GM23338 (cell line): Measurements from ENCODE around the gene CDH23. TPM values are rescaled to one million over a fixed set of nuclear protein-coding genes. Genes with fewer than 3 reads are reported as not detected.

ENCODE experiments used
- ATAC-seq: fragments of 200-7000 bp; cut with Tn5 transposase; 3 replicates; pipeline ENCODE4 v1.9.1; 2020
- DNase-seq: peaks from one replicate; pipeline ENCODE4 v3.0.0-alpha.2; 2015; ENCODE audit warnings: low spot score
- H2AFZ ChIP-seq: fragments of 200-600 bp; sonication (generic); 2 replicates; pipeline ENCODE4 v1.8.0; 2016; ENCODE audit warnings: antibody characterized with exemption, mild to moderate bottlenecking, moderate library complexity
- H3F3A ChIP-seq: fragments of 200-600 bp; sonication (generic); replicated peaks from 2 replicates; pipeline ENCODE4 v1.8.0; 2017; ENCODE audit warnings: antibody characterized with exemption, mixed run types, low read depth
- H3K27ac ChIP-seq: fragments of 200-600 bp; sonication (generic); 2 replicates; pipeline ENCODE4 v1.6.1; 2016; ENCODE audit warnings: low read depth
- H3K27me3 ChIP-seq: fragments of 200-600 bp; sonication (generic); 2 replicates; pipeline ENCODE4 v1.8.0; 2016; ENCODE audit warnings: mild to moderate bottlenecking, mixed run types, moderate library complexity; ENCODE audit not compliant: insufficient read depth
- H3K36me3 ChIP-seq: fragments of 200-600 bp; sonication (generic); 2 replicates; pipeline ENCODE4 v1.8.0; 2016; ENCODE audit warnings: mild to moderate bottlenecking; ENCODE audit not compliant: insufficient read depth
- H3K4me1 ChIP-seq: fragments of 200-600 bp; sonication (generic); 2 replicates; pipeline ENCODE4 v1.8.0; 2016; ENCODE audit warnings: mild to moderate bottlenecking, moderate library complexity; ENCODE audit not compliant: insufficient read depth
- H3K4me2 ChIP-seq: fragments of 200-600 bp; sonication (generic); 2 replicates; pipeline ENCODE4 v1.7.1; 2017; ENCODE audit warnings: mixed run types
- H3K4me3 ChIP-seq: fragments of 200-600 bp; sonication (generic); 2 replicates; pipeline ENCODE4 v1.6.1; 2016; ENCODE audit warnings: mixed run types
- H3K79me2 ChIP-seq: fragments of 200-600 bp; sonication (generic); replicated peaks from 2 replicates; pipeline ENCODE4 v1.8.0; 2017; ENCODE audit warnings: mild to moderate bottlenecking; ENCODE audit not compliant: insufficient read depth
- H3K9me2 ChIP-seq: fragments of 200-600 bp; sonication (generic); 2 replicates; pipeline ENCODE4 v1.8.0; 2017; ENCODE audit not compliant: insufficient read depth
- H4K20me1 ChIP-seq: fragments of 200-600 bp; sonication (generic); replicated peaks from 2 replicates; pipeline ENCODE4 v1.8.0; 2017; ENCODE audit warnings: mild to moderate bottlenecking; ENCODE audit not compliant: insufficient read depth
- H3K27ac Mint-ChIP-seq: 2 replicates; pipeline ENCODE4 v1.8.0; 2020; ENCODE audit warnings: inconsistent platforms, mild to moderate bottlenecking, moderate library complexity, mixed read lengths
- H3K27me3 Mint-ChIP-seq: 3 replicates; pipeline ENCODE4 v1.8.0; 2022; ENCODE audit warnings: low read depth, mild to moderate bottlenecking, moderate library complexity, mixed read lengths, inconsistent platforms; ENCODE audit not compliant: insufficient read depth, poor library complexity
- H3K36me3 Mint-ChIP-seq: 3 replicates; pipeline ENCODE4 v1.8.0; 2021; ENCODE audit warnings: low read depth, mild to moderate bottlenecking, inconsistent platforms, moderate library complexity, mixed read lengths
- H3K4me1 Mint-ChIP-seq: 3 replicates; pipeline ENCODE4 v1.8.0; 2020; ENCODE audit warnings: mild to moderate bottlenecking, inconsistent platforms, mixed read lengths
- H3K4me3 Mint-ChIP-seq: 3 replicates; pipeline ENCODE4 v1.8.0; 2021; ENCODE audit warnings: moderate library complexity, mild to moderate bottlenecking, inconsistent platforms, mixed read lengths
- H3K9me3 Mint-ChIP-seq: 3 replicates; pipeline ENCODE4 v1.8.0; 2020; ENCODE audit warnings: moderate library complexity, mild to moderate bottlenecking, inconsistent platforms, mixed read lengths
- CREB1 ChIP-seq: fragments of 250-450 bp; sonication (Bioruptor Pico); IDR thresholded peaks from 2 replicates; pipeline ENCODE4 v1.5.0; 2020; ENCODE audit warnings: low read depth, mild to moderate bottlenecking, moderate library complexity
- EZH2 ChIP-seq: fragments of 200-600 bp; sonication (generic); IDR thresholded peaks from one replicate; pipeline ENCODE4 v1.8.0; 2017; ENCODE audit warnings: antibody characterized with exemption, mild to moderate bottlenecking, low read depth; ENCODE audit not compliant: unreplicated experiment
- EZH2phosphoT487 ChIP-seq: fragments of 200-600 bp; sonication (generic); IDR thresholded peaks from one replicate; pipeline ENCODE4 v1.8.1; 2018; ENCODE audit warnings: antibody characterized with exemption; ENCODE audit not compliant: unreplicated experiment
- JUNB ChIP-seq: IDR thresholded peaks from one replicate; pipeline ENCODE4 v1.6.1; 2016; ENCODE audit warnings: antibody characterized with exemption; ENCODE audit not compliant: unreplicated experiment
- NANOG ChIP-seq: IDR thresholded peaks from 2 replicates; pipeline ENCODE4 v1.6.1; 2016; ENCODE audit warnings: antibody characterized with exemption, borderline replicate concordance
- POLR2AphosphoS5 ChIP-seq: IDR thresholded peaks from 2 replicates; pipeline ENCODE4 v1.6.1; 2016; ENCODE audit warnings: antibody characterized with exemption, low read depth
- STAT1 ChIP-seq: IDR thresholded peaks from one replicate; pipeline ENCODE4 v1.6.1; 2016; ENCODE audit warnings: antibody characterized with exemption; ENCODE audit not compliant: unreplicated experiment
- ZNF114 ChIP-seq: fragments of 250-450 bp; sonication (Bioruptor Pico); IDR thresholded peaks from 2 replicates; pipeline ENCODE4 v1.5.0; 2020; ENCODE audit warnings: mild to moderate bottlenecking, moderate library complexity
- ZNF331 ChIP-seq: fragments of 250-450 bp; sonication (Bioruptor Pico); IDR thresholded peaks from 2 replicates; pipeline ENCODE4 v1.5.0; 2020; ENCODE audit warnings: low read depth, mild to moderate bottlenecking, moderate library complexity
- polyA plus RNA-seq: library from polyadenylated mRNA; unstranded; fragments of >200 nt; fragmentation: Nextera tagmentation; extraction: Ambion mirVana; gene quantifications from 2 replicates; pipeline ENCODE4 v1.2.1, GENCODE V29; 2016
- total RNA-seq: library from RNA; depleted of rRNA; stranded (reverse); fragments of >200 nt; shearing (Covaris generic); gene quantifications from 2 replicates; pipeline ENCODE4 v1.2.3, GENCODE V29; 2014
- TF ChIP-seq, protein P1 (sequence below): fragments of 250-450 bp; sonication (Bioruptor Pico); IDR thresholded peaks from 2 replicates; pipeline ENCODE4 v1.5.0; 2020; ENCODE audit warnings: mild to moderate bottlenecking, moderate library complexity
- TF ChIP-seq, protein P2 (sequence below): IDR thresholded peaks from 2 replicates; pipeline ENCODE4 v1.6.1; 2016; ENCODE audit warnings: antibody characterized with exemption
- TF ChIP-seq, protein P3 (sequence below), 2 experiments: fragments of 200-600 bp in 1 of 2; sonication (generic) in 1 of 2; conservative IDR thresholded peaks; 2 replicates each; pipeline versions ENCODE4 v1.5.1 to v1.6.1; 2016 to 2017; ENCODE audit warnings: antibody characterized with exemption in 2 of 2, low read depth in 2 of 2, mild to moderate bottlenecking in 2 of 2, moderate library complexity in 1 of 2
- TF ChIP-seq, protein P4 (sequence below): IDR thresholded peaks from one replicate; pipeline ENCODE4 v1.6.1; 2018; ENCODE audit warnings: antibody characterized with exemption; ENCODE audit not compliant: unreplicated experiment

CDH23 gene
- total and polyA plus RNA-seq, 2 experiments from 2014 or later, result 0.95 to 4.3 TPM

DNA sequence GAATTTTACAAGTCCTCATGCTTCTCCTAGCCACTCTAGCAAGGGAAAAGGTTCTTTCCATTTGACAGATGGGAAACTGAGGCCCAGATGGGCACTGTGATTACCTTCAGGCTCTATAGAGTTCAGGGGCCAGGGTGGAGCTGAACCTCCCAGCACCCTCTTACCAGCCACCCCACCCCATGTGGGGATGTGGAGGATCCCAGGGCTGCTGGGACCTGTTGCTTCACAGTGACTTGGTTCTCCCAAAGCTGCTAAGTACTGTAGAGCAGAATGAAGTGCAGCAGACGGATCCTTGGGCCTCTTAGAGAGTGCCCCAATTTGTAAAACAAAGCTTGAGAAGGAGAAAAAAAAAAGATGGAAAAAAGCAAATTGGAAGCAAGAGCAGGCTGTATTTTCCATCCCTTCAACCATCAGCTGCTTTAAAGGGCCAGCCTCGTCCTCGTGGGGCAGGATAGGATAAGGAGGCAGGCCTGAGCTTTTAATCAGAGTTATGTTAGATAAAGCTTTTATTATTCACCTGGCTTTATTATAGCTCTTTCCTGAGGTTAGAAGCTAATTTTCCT lies 147.0 kb downstream of the CDH23 start (continued):
- TF ChIP-seq, protein P1, sequence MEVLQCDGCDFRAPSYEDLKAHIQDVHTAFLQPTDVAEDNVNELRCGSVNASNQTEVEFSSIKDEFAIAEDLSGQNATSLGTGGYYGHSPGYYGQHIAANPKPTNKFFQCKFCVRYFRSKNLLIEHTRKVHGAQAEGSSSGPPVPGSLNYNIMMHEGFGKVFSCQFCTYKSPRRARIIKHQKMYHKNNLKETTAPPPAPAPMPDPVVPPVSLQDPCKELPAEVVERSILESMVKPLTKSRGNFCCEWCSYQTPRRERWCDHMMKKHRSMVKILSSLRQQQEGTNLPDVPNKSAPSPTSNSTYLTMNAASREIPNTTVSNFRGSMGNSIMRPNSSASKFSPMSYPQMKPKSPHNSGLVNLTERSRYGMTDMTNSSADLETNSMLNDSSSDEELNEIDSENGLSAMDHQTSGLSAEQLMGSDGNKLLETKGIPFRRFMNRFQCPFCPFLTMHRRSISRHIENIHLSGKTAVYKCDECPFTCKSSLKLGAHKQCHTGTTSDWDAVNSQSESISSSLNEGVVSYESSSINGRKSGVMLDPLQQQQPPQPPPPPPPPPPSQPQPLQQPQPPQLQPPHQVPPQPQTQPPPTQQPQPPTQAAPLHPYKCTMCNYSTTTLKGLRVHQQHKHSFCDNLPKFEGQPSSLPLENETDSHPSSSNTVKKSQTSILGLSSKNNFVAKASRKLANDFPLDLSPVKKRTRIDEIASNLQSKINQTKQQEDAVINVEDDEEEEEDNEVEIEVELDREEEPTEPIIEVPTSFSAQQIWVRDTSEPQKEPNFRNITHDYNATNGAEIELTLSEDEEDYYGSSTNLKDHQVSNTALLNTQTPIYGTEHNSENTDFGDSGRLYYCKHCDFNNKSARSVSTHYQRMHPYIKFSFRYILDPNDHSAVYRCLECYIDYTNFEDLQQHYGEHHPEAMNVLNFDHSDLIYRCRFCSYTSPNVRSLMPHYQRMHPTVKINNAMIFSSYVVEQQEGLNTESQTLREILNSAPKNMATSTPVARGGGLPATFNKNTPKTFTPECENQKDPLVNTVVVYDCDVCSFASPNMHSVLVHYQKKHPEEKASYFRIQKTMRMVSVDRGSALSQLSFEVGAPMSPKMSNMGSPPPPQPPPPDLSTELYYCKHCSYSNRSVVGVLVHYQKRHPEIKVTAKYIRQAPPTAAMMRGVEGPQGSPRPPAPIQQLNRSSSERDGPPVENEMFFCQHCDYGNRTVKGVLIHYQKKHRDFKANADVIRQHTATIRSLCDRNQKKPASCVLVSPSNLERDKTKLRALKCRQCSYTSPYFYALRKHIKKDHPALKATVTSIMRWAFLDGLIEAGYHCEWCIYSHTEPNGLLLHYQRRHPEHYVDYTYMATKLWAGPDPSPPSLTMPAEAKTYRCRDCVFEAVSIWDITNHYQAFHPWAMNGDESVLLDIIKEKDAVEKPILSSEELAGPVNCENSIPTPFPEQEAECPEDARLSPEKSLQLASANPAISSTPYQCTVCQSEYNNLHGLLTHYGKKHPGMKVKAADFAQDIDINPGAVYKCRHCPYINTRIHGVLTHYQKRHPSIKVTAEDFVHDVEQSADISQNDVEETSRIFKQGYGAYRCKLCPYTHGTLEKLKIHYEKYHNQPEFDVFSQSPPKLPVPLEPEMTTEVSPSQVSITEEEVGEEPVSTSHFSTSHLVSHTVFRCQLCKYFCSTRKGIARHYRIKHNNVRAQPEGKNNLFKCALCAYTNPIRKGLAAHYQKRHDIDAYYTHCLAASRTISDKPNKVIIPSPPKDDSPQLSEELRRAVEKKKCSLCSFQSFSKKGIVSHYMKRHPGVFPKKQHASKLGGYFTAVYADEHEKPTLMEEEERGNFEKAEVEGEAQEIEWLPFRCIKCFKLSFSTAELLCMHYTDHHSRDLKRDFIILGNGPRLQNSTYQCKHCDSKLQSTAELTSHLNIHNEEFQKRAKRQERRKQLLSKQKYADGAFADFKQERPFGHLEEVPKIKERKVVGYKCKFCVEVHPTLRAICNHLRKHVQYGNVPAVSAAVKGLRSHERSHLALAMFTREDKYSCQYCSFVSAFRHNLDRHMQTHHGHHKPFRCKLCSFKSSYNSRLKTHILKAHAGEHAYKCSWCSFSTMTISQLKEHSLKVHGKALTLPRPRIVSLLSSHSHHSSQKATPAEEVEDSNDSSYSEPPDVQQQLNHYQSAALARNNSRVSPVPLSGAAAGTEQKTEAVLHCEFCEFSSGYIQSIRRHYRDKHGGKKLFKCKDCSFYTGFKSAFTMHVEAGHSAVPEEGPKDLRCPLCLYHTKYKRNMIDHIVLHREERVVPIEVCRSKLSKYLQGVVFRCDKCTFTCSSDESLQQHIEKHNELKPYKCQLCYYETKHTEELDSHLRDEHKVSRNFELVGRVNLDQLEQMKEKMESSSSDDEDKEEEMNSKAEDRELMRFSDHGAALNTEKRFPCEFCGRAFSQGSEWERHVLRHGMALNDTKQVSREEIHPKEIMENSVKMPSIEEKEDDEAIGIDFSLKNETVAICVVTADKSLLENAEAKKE (CRISPR knock-in tag), result no peak
- no peak for TF ChIP-seq CREB1 (CRISPR knock-in tag)

DNA sequence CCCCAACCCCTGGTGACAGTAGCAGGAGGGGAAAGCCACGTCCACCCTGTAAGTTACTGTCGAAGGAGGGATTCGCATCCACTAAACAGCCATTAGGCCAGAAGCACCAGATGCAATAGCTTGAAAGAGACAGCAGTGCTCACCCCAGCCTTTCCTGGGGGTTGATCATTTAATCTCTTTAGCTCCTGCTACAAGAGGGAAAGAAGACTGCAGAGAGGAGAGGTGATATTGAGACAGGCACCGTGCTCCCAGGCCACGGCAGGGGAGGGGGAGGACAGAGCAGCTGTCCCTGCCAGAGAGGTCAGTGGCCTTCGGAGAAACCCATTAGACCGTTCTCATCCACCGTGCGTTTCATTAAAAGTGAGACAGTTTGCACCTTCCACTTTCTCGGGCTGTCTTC lies 148.3 kb downstream of the CDH23 start:
- H3K79me2 ChIP-seq, result no peaks in the 10 kb centered on the region
- H3K36me3 Mint-ChIP-seq, result no peaks in the 10 kb centered on the region
- H3K27ac ChIP-seq, result no peak overlapping the region
- H3K27ac Mint-ChIP-seq, result no peak overlapping the region
- no peaks in the 10 kb centered on the region for H3K9me3 Mint-ChIP-seq
- no peak overlapping the region for H3K4me2 ChIP-seq
- H3K27me3 Mint-ChIP-seq, result peaks cover 9% of the 10 kb centered on the region
- no peak overlapping the region for H2AFZ ChIP-seq
- no peak overlapping the region for H3K4me3 Mint-ChIP-seq
- H3K4me3 ChIP-seq, result no peak overlapping the region
- H3K27me3 ChIP-seq, result no peaks in the 10 kb centered on the region
- no peak for DNase-seq
- H3K9me2 ChIP-seq, result no peaks in the 10 kb centered on the region
- H4K20me1 ChIP-seq, result no peaks in the 10 kb centered on the region
- no peaks in the 10 kb centered on the region for H3F3A ChIP-seq
- H3K4me1 Mint-ChIP-seq, result peaks cover 34% of the 10 kb centered on the region
- ATAC-seq, result no peak
- peaks cover 12% of the 10 kb centered on the region; the same call in 1 of the 2 replicates for H3K4me1 ChIP-seq
- no peaks in the 10 kb centered on the region for H3K36me3 ChIP-seq
- TF ChIP-seq ZNF331 (CRISPR knock-in tag) (no peak), CREB1 (CRISPR knock-in tag) (no peak), STAT1 (no peak), NANOG (no peak), POLR2AphosphoS5 (no peak), JUNB (no peak), ZNF114 (CRISPR knock-in tag) (no peak), EZH2phosphoT487 (no peak), EZH2 (no peak)
- TF ChIP-seq, protein P2, sequence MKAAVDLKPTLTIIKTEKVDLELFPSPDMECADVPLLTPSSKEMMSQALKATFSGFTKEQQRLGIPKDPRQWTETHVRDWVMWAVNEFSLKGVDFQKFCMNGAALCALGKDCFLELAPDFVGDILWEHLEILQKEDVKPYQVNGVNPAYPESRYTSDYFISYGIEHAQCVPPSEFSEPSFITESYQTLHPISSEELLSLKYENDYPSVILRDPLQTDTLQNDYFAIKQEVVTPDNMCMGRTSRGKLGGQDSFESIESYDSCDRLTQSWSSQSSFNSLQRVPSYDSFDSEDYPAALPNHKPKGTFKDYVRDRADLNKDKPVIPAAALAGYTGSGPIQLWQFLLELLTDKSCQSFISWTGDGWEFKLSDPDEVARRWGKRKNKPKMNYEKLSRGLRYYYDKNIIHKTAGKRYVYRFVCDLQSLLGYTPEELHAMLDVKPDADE, result no peak
- TF ChIP-seq, protein P3, sequence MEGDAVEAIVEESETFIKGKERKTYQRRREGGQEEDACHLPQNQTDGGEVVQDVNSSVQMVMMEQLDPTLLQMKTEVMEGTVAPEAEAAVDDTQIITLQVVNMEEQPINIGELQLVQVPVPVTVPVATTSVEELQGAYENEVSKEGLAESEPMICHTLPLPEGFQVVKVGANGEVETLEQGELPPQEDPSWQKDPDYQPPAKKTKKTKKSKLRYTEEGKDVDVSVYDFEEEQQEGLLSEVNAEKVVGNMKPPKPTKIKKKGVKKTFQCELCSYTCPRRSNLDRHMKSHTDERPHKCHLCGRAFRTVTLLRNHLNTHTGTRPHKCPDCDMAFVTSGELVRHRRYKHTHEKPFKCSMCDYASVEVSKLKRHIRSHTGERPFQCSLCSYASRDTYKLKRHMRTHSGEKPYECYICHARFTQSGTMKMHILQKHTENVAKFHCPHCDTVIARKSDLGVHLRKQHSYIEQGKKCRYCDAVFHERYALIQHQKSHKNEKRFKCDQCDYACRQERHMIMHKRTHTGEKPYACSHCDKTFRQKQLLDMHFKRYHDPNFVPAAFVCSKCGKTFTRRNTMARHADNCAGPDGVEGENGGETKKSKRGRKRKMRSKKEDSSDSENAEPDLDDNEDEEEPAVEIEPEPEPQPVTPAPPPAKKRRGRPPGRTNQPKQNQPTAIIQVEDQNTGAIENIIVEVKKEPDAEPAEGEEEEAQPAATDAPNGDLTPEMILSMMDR (conservative IDR thresholded peaks at IDR 0.05; ENCODE audit: low read depth in 2 of 2), result no peak
- TF ChIP-seq, protein P4, sequence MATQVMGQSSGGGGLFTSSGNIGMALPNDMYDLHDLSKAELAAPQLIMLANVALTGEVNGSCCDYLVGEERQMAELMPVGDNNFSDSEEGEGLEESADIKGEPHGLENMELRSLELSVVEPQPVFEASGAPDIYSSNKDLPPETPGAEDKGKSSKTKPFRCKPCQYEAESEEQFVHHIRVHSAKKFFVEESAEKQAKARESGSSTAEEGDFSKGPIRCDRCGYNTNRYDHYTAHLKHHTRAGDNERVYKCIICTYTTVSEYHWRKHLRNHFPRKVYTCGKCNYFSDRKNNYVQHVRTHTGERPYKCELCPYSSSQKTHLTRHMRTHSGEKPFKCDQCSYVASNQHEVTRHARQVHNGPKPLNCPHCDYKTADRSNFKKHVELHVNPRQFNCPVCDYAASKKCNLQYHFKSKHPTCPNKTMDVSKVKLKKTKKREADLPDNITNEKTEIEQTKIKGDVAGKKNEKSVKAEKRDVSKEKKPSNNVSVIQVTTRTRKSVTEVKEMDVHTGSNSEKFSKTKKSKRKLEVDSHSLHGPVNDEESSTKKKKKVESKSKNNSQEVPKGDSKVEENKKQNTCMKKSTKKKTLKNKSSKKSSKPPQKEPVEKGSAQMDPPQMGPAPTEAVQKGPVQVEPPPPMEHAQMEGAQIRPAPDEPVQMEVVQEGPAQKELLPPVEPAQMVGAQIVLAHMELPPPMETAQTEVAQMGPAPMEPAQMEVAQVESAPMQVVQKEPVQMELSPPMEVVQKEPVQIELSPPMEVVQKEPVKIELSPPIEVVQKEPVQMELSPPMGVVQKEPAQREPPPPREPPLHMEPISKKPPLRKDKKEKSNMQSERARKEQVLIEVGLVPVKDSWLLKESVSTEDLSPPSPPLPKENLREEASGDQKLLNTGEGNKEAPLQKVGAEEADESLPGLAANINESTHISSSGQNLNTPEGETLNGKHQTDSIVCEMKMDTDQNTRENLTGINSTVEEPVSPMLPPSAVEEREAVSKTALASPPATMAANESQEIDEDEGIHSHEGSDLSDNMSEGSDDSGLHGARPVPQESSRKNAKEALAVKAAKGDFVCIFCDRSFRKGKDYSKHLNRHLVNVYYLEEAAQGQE, result no peak
